ENCODE results near the gene TPRA1.

The TPRA1 gene

GRCh38 chr3:127535901-127536829 is 54.4 kb downstream of the TPRA1 start:
- H3K36me3 ChIP-seq (ENCODE audit: insufficient read depth, low read length), result no peaks in the 10 kb centered on the region
- no peak overlapping the region for H3K27ac ChIP-seq (ENCODE audit: low read length)
- H3K4me1 ChIP-seq (ENCODE audit: insufficient read depth, low read length), result peaks cover 6% of the 10 kb centered on the region; the same call in 1 of the 2 replicates
- DNase-seq, result peak; percentile 15
- no peak overlapping the region for H2AFZ ChIP-seq (ENCODE audit: low read depth, low read length)
- H3K9ac ChIP-seq (ENCODE audit: low read depth, low read length), result no peak overlapping the region
- 0 out of 2 replicates have a peak overlapping the region, but pooled peaks have one; percentile 3 for H3K4me2 ChIP-seq (ENCODE audit: insufficient read depth, low read length)
- H3K4me3 ChIP-seq (ENCODE audit: low read depth in 1 of 2, low read length in 2 of 2), result no peak overlapping the region
- H3K79me2 ChIP-seq (ENCODE audit: insufficient read depth, low read length), result no peaks in the 10 kb centered on the region
- peaks cover 3% of the 10 kb centered on the region for H3K27me3 ChIP-seq (ENCODE audit: insufficient read depth, low read length, poor library complexity)
- H4K20me1 ChIP-seq (ENCODE audit: insufficient read depth, low read length), result no peaks in the 10 kb centered on the region; the same call in 1 of the 2 replicates
- TF ChIP-seq EZH2 (IDR thresholded peaks at IDR 0.05; ENCODE audit: borderline replicate concordance, low read depth, low read length, severe bottlenecking) (no peak), CTCF (IDR thresholded peaks at IDR 0.05; ENCODE audit: borderline replicate concordance, extremely low read depth, low read length, poor library complexity, severe bottlenecking) (no peak)
- no peaks in the 10 kb centered on the region for H3K9me3 ChIP-seq (ENCODE audit: insufficient read depth, low read length, severe bottlenecking)
- ATAC-seq (ENCODE audit: insufficient read depth, low read depth), result peak; percentile 49

GRCh38 chr3:127535106-127535785 is 55.3 kb downstream of the TPRA1 start:
- Histone ChIP-seq H3K4me3 (ENCODE audit: low read depth in 1 of 2, low read length in 2 of 2) (no peak overlapping the region), H3K79me2 (ENCODE audit: insufficient read depth, low read length) (no peaks in the 10 kb centered on the region), H3K27ac (ENCODE audit: low read length) (no peak overlapping the region), H3K27me3 (ENCODE audit: insufficient read depth, low read length, poor library complexity) (peaks cover 3% of the 10 kb centered on the region), H3K9ac (ENCODE audit: low read depth, low read length) (no peak overlapping the region), H3K4me1 (ENCODE audit: insufficient read depth, low read length) (peaks cover 6% of the 10 kb centered on the region; the same call in 1 of the 2 replicates), H4K20me1 (ENCODE audit: insufficient read depth, low read length) (no peaks in the 10 kb centered on the region; the same call in 1 of the 2 replicates), H3K36me3 (ENCODE audit: insufficient read depth, low read length) (no peaks in the 10 kb centered on the region), H3K9me3 (ENCODE audit: insufficient read depth, low read length, severe bottlenecking) (no peaks in the 10 kb centered on the region), H3K4me2 (ENCODE audit: insufficient read depth, low read length) (no peak overlapping the region), H2AFZ (ENCODE audit: low read depth, low read length) (no peak overlapping the region)
- ATAC-seq (ENCODE audit: insufficient read depth, low read depth) (no peak), DNase-seq (no peak)
- TF ChIP-seq EZH2 (IDR thresholded peaks at IDR 0.05; ENCODE audit: borderline replicate concordance, low read depth, low read length, severe bottlenecking) (no peak), CTCF (IDR thresholded peaks at IDR 0.05; ENCODE audit: borderline replicate concordance, extremely low read depth, low read length, poor library complexity, severe bottlenecking) (no peak)

- no peak overlapping the region for H3K4me2 ChIP-seq (ENCODE audit: insufficient read depth, low read length)
Observed at GRCh38 chr3:127534564-127534963, 56.0 kb downstream of the TPRA1 start.

More at GRCh38 chr3:127534564-127534963, 56.0 kb downstream of the TPRA1 start:
- Histone ChIP-seq H3K27ac (ENCODE audit: low read length) (no peak overlapping the region), H3K4me1 (ENCODE audit: insufficient read depth, low read length) (peaks cover 6% of the 10 kb centered on the region; the same call in 1 of the 2 replicates), H4K20me1 (ENCODE audit: insufficient read depth, low read length) (no peaks in the 10 kb centered on the region; the same call in 1 of the 2 replicates), H3K4me3 (ENCODE audit: low read depth in 1 of 2, low read length in 2 of 2) (no peak overlapping the region), H3K9me3 (ENCODE audit: insufficient read depth, low read length, severe bottlenecking) (no peaks in the 10 kb centered on the region), H3K36me3 (ENCODE audit: insufficient read depth, low read length) (no peaks in the 10 kb centered on the region), H3K27me3 (ENCODE audit: insufficient read depth, low read length, poor library complexity) (peaks cover 3% of the 10 kb centered on the region), H3K9ac (ENCODE audit: low read depth, low read length) (no peak overlapping the region), H2AFZ (ENCODE audit: low read depth, low read length) (no peak overlapping the region), H3K79me2 (ENCODE audit: insufficient read depth, low read length) (no peaks in the 10 kb centered on the region)
- DNase-seq (no peak), ATAC-seq (ENCODE audit: insufficient read depth, low read depth) (no peak)
- TF ChIP-seq EZH2 (IDR thresholded peaks at IDR 0.05; ENCODE audit: borderline replicate concordance, low read depth, low read length, severe bottlenecking) (no peak), CTCF (IDR thresholded peaks at IDR 0.05; ENCODE audit: borderline replicate concordance, extremely low read depth, low read length, poor library complexity, severe bottlenecking) (no peak)
